H9 (cell line): Measurements from ENCODE around the gene TMCC1. TPM values are rescaled to one million over a fixed set of nuclear protein-coding genes. Genes with fewer than 3 reads are reported as not detected.

Experiments used
- DNase-seq: peaks from one replicate; pipeline ENCODE4 v3.0.0-alpha.2; 2017
- H2AFZ ChIP-seq: one replicate; pipeline ENCODE4 v1.6.1; 2013; ENCODE audit warnings: mild to moderate bottlenecking, low read length, control low read depth, moderate library complexity
- H2AK5ac ChIP-seq: 2 replicates; pipeline ENCODE4 v1.6.1; 2013; ENCODE audit warnings: low read length, control low read depth, mixed read lengths; ENCODE audit not compliant: insufficient read length
- H2BK120ac ChIP-seq: one replicate; pipeline ENCODE4 v1.6.1; 2013; ENCODE audit warnings: low read depth, mild to moderate bottlenecking, low read length, control low read depth, inconsistent platforms; ENCODE audit not compliant: poor library complexity, severe bottlenecking
- H2BK12ac ChIP-seq: 2 replicates; pipeline ENCODE4 v1.6.1; 2013; ENCODE audit warnings: low read length, control low read depth, mixed read lengths, low read depth; ENCODE audit not compliant: insufficient read length
- H2BK15ac ChIP-seq: 2 replicates; pipeline ENCODE4 v1.6.1; 2013; ENCODE audit warnings: low read depth, low read length, control low read depth
- H2BK20ac ChIP-seq: one replicate; pipeline ENCODE4 v1.6.1; 2013; ENCODE audit warnings: low read depth, mild to moderate bottlenecking, low read length, control low read depth, inconsistent platforms; ENCODE audit not compliant: poor library complexity, severe bottlenecking
- H2BK5ac ChIP-seq: 2 replicates; pipeline ENCODE4 v1.6.1; 2013; ENCODE audit warnings: low read length, control low read depth, mixed read lengths; ENCODE audit not compliant: insufficient read length
- H3K14ac ChIP-seq: 2 replicates; pipeline ENCODE4 v1.6.1; 2013; ENCODE audit warnings: low read length, control low read depth; ENCODE audit not compliant: insufficient read depth
- H3K18ac ChIP-seq: 2 replicates; pipeline ENCODE4 v1.6.1; 2013; ENCODE audit warnings: low read depth, mild to moderate bottlenecking, mixed read lengths, low read length, control low read depth; ENCODE audit not compliant: insufficient read length
- H3K23ac ChIP-seq: 2 replicates; pipeline ENCODE4 v1.6.1; 2013; ENCODE audit warnings: low read length, control low read depth, mixed read lengths, low read depth; ENCODE audit not compliant: insufficient read length
- H3K23me2 ChIP-seq: 2 replicates; pipeline ENCODE4 v1.6.1; 2013; ENCODE audit warnings: low read depth, mild to moderate bottlenecking, mixed read lengths, low read length, control low read depth; ENCODE audit not compliant: insufficient read length, poor library complexity, severe bottlenecking
- H3K27ac ChIP-seq: 2 replicates; pipeline ENCODE4 v1.5.1; 2013; ENCODE audit warnings: low read length, control low read depth, mixed read lengths, low read depth; ENCODE audit not compliant: insufficient read length
- H3K27me3 ChIP-seq: 2 replicates; pipeline ENCODE4 v1.6.1; 2013; ENCODE audit warnings: low read length, control low read depth, inconsistent platforms; ENCODE audit not compliant: insufficient read depth
- H3K4ac ChIP-seq: 2 replicates; pipeline ENCODE4 v1.6.1; 2013; ENCODE audit warnings: low read depth, mild to moderate bottlenecking, control low read depth, inconsistent platforms, low read length, moderate library complexity
- H3K4me1 ChIP-seq: 2 replicates; pipeline ENCODE4 v1.6.1; 2013; ENCODE audit warnings: low read length, control low read depth, inconsistent platforms; ENCODE audit not compliant: insufficient read depth
- H3K4me2 ChIP-seq: 2 replicates; pipeline ENCODE4 v1.6.1; 2013; ENCODE audit warnings: low read length, control low read depth, mixed read lengths; ENCODE audit not compliant: insufficient read length, insufficient read depth
- H3K56ac ChIP-seq: 2 replicates; pipeline ENCODE4 v1.6.1; 2013; ENCODE audit warnings: low read depth, mild to moderate bottlenecking, mixed read lengths, low read length, control low read depth; ENCODE audit not compliant: insufficient read length
- H3K79me1 ChIP-seq: 2 replicates; pipeline ENCODE4 v1.6.1; 2013; ENCODE audit warnings: low read depth, mild to moderate bottlenecking, moderate library complexity, low read length, control low read depth, inconsistent platforms; ENCODE audit not compliant: insufficient read depth, poor library complexity, severe bottlenecking
- H3K79me2 ChIP-seq: 2 replicates; pipeline ENCODE4 v1.6.1; 2013; ENCODE audit warnings: low read length, control low read depth, inconsistent platforms; ENCODE audit not compliant: insufficient read depth
- H3K9ac ChIP-seq: 2 replicates; pipeline ENCODE4 v1.6.1; 2013; ENCODE audit warnings: low read length, control low read depth, mixed read lengths; ENCODE audit not compliant: insufficient read length; ENCODE audit errors: extremely low read depth
- H3K9me3 ChIP-seq: one replicate; pipeline ENCODE4 v1.6.1; 2013; ENCODE audit warnings: low read depth, low read length, inconsistent platforms; ENCODE audit not compliant: control insufficient read depth
- H3T11ph ChIP-seq: one replicate; pipeline ENCODE4 v1.6.1; 2013; ENCODE audit warnings: mild to moderate bottlenecking, low read length, control low read depth, inconsistent platforms
- H4K20me1 ChIP-seq: one replicate; pipeline ENCODE4 v1.6.1; 2013; ENCODE audit not compliant: control insufficient read depth, insufficient read length, insufficient read depth
- H4K5ac ChIP-seq: 2 replicates; pipeline ENCODE4 v1.6.1; 2013; ENCODE audit warnings: low read depth, mild to moderate bottlenecking, mixed read lengths, low read length, control low read depth; ENCODE audit not compliant: insufficient read length
- H4K8ac ChIP-seq: replicated peaks from 2 replicates; pipeline ENCODE4 v1.6.1; 2013; ENCODE audit warnings: low read length, control low read depth, mixed read lengths, low read depth; ENCODE audit not compliant: insufficient read length
- H4K91ac ChIP-seq: 2 replicates; pipeline ENCODE4 v1.6.1; 2013; ENCODE audit warnings: low read depth, mild to moderate bottlenecking, moderate library complexity, mixed read lengths, low read length, control low read depth; ENCODE audit not compliant: insufficient read length
- H3K27ac Mint-ChIP-seq, 3 experiments: 2 replicates in 2 of 3; 3 replicates in 1 of 3; pipeline ENCODE4 v1.8.0; 2020 to 2021; ENCODE audit warnings: mixed read lengths in 3 of 3, mild to moderate bottlenecking in 1 of 3, moderate library complexity in 1 of 3
- H3K27me3 Mint-ChIP-seq: 2 replicates; pipeline ENCODE4 v1.8.0; 2021; ENCODE audit warnings: low read depth, mild to moderate bottlenecking, moderate library complexity, mixed read lengths
- H3K36me3 Mint-ChIP-seq, 3 experiments: 2 replicates in 2 of 3; 3 replicates in 1 of 3; pipeline ENCODE4 v1.8.0; 2020 to 2021; ENCODE audit warnings: low read depth in 3 of 3, mixed read lengths in 3 of 3; ENCODE audit not compliant: insufficient read depth in 1 of 3
- H3K4me1 Mint-ChIP-seq, 2 experiments: 2 replicates each; pipeline ENCODE4 v1.8.0; 2020; ENCODE audit warnings: mixed read lengths in 2 of 2
- H3K4me3 Mint-ChIP-seq, 2 experiments: 2 replicates in 1 of 2; 3 replicates in 1 of 2; pipeline ENCODE4 v1.8.0; 2020 to 2021; ENCODE audit warnings: mild to moderate bottlenecking in 2 of 2, mixed read lengths in 2 of 2, moderate library complexity in 1 of 2
- H3K9me3 Mint-ChIP-seq, 2 experiments: 2 replicates in 1 of 2; 3 replicates in 1 of 2; pipeline ENCODE4 v1.8.0; 2020; ENCODE audit warnings: mild to moderate bottlenecking in 2 of 2, mixed read lengths in 2 of 2, moderate library complexity in 1 of 2
- WGBS: extraction: QIAGEN DNeasy Blood & Tissue Kit; methylation state at CpG from one replicate; pipeline ENCODE4 v1.1.7; 2013; ENCODE audit warnings: missing lambda C conversion rate, low lambda C conversion rate, mixed read lengths; ENCODE audit not compliant: insufficient read length; ENCODE audit errors: extremely low coverage; 5-methylcytosine and 5-hydroxymethylcytosine counted together
- total RNA-seq: library from RNA; stranded (reverse); gene quantifications from 2 replicates; pipeline ENCODE4 v1.2.1, GENCODE V29; 2021
- TF ChIP-seq, protein P1 (sequence below): fragments of 200-600 bp; sonication (generic); conservative IDR thresholded peaks from 3 replicates; pipeline ENCODE4 v1.8.0; 2021; ENCODE audit warnings: antibody characterized with exemption, mild to moderate bottlenecking

The TMCC1 gene
- total RNA-seq, 1 experiment from 2014 or later: 24.4 TPM

DNA sequence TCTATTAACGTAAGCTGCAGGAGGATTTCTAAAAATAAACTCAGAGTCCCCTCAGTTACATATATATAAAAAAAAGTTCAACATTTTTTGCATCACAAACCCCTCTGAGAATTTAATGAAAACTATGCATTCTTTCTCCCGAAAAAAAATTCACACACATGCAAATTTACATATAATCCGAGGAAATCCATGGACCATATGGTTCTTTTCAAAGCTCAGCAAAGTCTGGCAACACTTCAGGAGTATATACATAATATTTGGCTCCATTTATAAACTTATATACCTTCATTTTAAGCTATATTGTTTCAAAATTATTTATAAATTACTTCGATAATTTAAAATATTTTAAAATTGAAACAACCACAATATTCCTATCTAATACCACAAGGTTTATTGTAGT, 146.4 kb downstream of the TMCC1 start:
- Histone ChIP-seq H3K18ac (no peak overlapping the region), H3K79me1 (no peaks in the 10 kb centered on the region), H2BK120ac (no peak overlapping the region), H3K27ac (no peak overlapping the region), H2BK12ac (no peak overlapping the region), H3K23me2 (no peaks in the 10 kb centered on the region), H4K5ac (no peak overlapping the region), H3K56ac (no peak overlapping the region), H2AK5ac (no peak overlapping the region), H3K9ac (no peak overlapping the region), H3K4ac (no peak overlapping the region), H4K20me1 (no peaks in the 10 kb centered on the region), H3T11ph (no peak overlapping the region), H3K9me3 (no peaks in the 10 kb centered on the region), H2BK5ac (no peak overlapping the region), H2BK20ac (no peak overlapping the region), H3K23ac (no peak overlapping the region), H4K8ac (no peak overlapping the region), H3K4me2 (no peak overlapping the region), H2AFZ (no peak overlapping the region), H3K27me3 (no peaks in the 10 kb centered on the region), H2BK15ac (no peak overlapping the region), H4K91ac (no peak overlapping the region), H3K14ac (no peak overlapping the region), H3K4me1 (peaks cover 3% of the 10 kb centered on the region; the same call in 1 of the 2 replicates), H3K79me2 (no peaks in the 10 kb centered on the region)
- no peaks in the 10 kb centered on the region for H3K27me3 Mint-ChIP-seq
- no peak overlapping the region; a peak in 1 of 7 replicates for H3K27ac Mint-ChIP-seq
- H3K36me3 Mint-ChIP-seq: 0 out of 7 replicates have a peak, but pooled peaks cover 0 to under 1% (median 0%) of the 10 kb centered on the region in 3 experiments
- no peak for DNase-seq
- WGBS: no CpG with 5 or more reads among the region's 4 CpGs
- H3K4me1 Mint-ChIP-seq: peaks cover 13 to 17% of the 10 kb centered on the region in 2 experiments
- no peaks in the 10 kb centered on the region for H3K9me3 Mint-ChIP-seq
- TF ChIP-seq, protein P1, sequence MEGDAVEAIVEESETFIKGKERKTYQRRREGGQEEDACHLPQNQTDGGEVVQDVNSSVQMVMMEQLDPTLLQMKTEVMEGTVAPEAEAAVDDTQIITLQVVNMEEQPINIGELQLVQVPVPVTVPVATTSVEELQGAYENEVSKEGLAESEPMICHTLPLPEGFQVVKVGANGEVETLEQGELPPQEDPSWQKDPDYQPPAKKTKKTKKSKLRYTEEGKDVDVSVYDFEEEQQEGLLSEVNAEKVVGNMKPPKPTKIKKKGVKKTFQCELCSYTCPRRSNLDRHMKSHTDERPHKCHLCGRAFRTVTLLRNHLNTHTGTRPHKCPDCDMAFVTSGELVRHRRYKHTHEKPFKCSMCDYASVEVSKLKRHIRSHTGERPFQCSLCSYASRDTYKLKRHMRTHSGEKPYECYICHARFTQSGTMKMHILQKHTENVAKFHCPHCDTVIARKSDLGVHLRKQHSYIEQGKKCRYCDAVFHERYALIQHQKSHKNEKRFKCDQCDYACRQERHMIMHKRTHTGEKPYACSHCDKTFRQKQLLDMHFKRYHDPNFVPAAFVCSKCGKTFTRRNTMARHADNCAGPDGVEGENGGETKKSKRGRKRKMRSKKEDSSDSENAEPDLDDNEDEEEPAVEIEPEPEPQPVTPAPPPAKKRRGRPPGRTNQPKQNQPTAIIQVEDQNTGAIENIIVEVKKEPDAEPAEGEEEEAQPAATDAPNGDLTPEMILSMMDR: no peak
- H3K4me3 Mint-ChIP-seq: no peak overlapping the region
